MV-4-11 (cell line): ENCODE data around the gene SYNPR.
"Not testable (repeated sequence)": the region's sequence is repeated elsewhere in the genome, so short reads cannot be mapped to it uniquely, and the experiment has no call there.

Source experiments
- DNase-seq: peaks from one replicate; lab custom pipeline; 2025; lab: John Stamatoyannopoulos, UW

SYNPR gene

GRCh38 chr3:63278171-63279004 lies at the start of gene SYNPR:
Gene SYNPR (plus strand): TSS chr3:63278308.
- no peak for DNase-seq

- DNase-seq = peak; percentile 49
Observed at GRCh38 chr3:63228677-63229076, 49.4 kb upstream of the SYNPR start.

GRCh38 chr3:63230146-63230545 lies 48.0 kb upstream of the SYNPR start:
- DNase-seq = no peak

GRCh38 chr3:63231643-63232042 lies 46.5 kb upstream of the SYNPR start:
- no peak for DNase-seq

- DNase-seq = no peak
Observed at GRCh38 chr3:63232764-63233396, 45.2 kb upstream of the SYNPR start.

- DNase-seq = no peak
Observed at GRCh38 chr3:63240381-63240902, 37.7 kb upstream of the SYNPR start.

- DNase-seq = no peak
Observed at GRCh38 chr3:63242124-63242523, 36.0 kb upstream of the SYNPR start.

GRCh38 chr3:63244486-63244885 lies 33.6 kb upstream of the SYNPR start:
- DNase-seq = no peak

- no peak for DNase-seq
Observed at GRCh38 chr3:63245726-63246241, 32.3 kb upstream of the SYNPR start.

- no peak for DNase-seq
Observed at GRCh38 chr3:63248015-63248414, 30.1 kb upstream of the SYNPR start.

- DNase-seq = no peak
Observed at GRCh38 chr3:63251499-63251898, 26.6 kb upstream of the SYNPR start.

GRCh38 chr3:63255819-63256218 lies 22.3 kb upstream of the SYNPR start:
- not testable (repeated sequence) for DNase-seq

- DNase-seq = no peak
Observed at GRCh38 chr3:63264716-63265115, 13.4 kb upstream of the SYNPR start.

GRCh38 chr3:63274359-63274758 lies 3.7 kb upstream of the SYNPR start:
- no peak for DNase-seq

GRCh38 chr3:63279005-63279841 lies 1.1 kb downstream of the SYNPR start:
- no peak for DNase-seq

GRCh38 chr3:63287610-63288009 lies 9.5 kb downstream of the SYNPR start:
- DNase-seq = no peak

- no peak for DNase-seq
Observed at GRCh38 chr3:63290686-63291085, 12.6 kb downstream of the SYNPR start.

GRCh38 chr3:63294332-63294731 lies 16.2 kb downstream of the SYNPR start:
- DNase-seq = no peak

- DNase-seq = no peak
Observed at GRCh38 chr3:63295356-63295755, 17.2 kb downstream of the SYNPR start.

- DNase-seq = no peak
Observed at GRCh38 chr3:63295806-63296205, 17.7 kb downstream of the SYNPR start.

- no peak for DNase-seq
Observed at GRCh38 chr3:63296249-63296648, 18.1 kb downstream of the SYNPR start.

GRCh38 chr3:63303238-63303637 lies 25.1 kb downstream of the SYNPR start:
- no peak for DNase-seq
